Smooth muscle cell (in vitro differentiated cells): Measurements from ENCODE around the gene ARF1. TPM values are rescaled to one million over a fixed set of nuclear protein-coding genes. Genes with fewer than 3 reads are reported as not detected.

Experiments
- DNase-seq: peaks from one replicate; lab custom pipeline; 2025; ENCODE audit not compliant: unreplicated experiment; lab: John Stamatoyannopoulos, UW
- H2AFZ ChIP-seq: fragments of 200-600 bp; sonication (generic); 2 replicates; pipeline ENCODE4 v1.6.0; 2016; ENCODE audit warnings: antibody characterized with exemption, low read depth, mild to moderate bottlenecking
- H3F3A ChIP-seq: fragments of 200-600 bp; sonication (generic); 2 replicates; pipeline ENCODE4 v1.6.0; 2017; ENCODE audit warnings: antibody characterized with exemption, low read depth
- H3K27ac ChIP-seq: fragments of 200-600 bp; sonication (generic); 2 replicates; pipeline ENCODE4 v1.5.1; 2016; ENCODE audit warnings: low read depth, mild to moderate bottlenecking
- H3K27me3 ChIP-seq: fragments of 200-600 bp; sonication (generic); 2 replicates; pipeline ENCODE4 v1.6.1; 2016; ENCODE audit warnings: low read depth, mild to moderate bottlenecking
- H3K36me3 ChIP-seq: fragments of 200-600 bp; sonication (generic); 2 replicates; pipeline ENCODE4 v1.5.1; 2016; ENCODE audit warnings: low read depth
- H3K4me1 ChIP-seq: fragments of 200-600 bp; sonication (generic); 2 replicates; pipeline ENCODE4 v1.5.1; 2016; ENCODE audit warnings: low read depth
- H3K4me2 ChIP-seq: fragments of 200-600 bp; sonication (generic); 2 replicates; pipeline ENCODE4 v1.6.0; 2016; ENCODE audit warnings: mild to moderate bottlenecking
- H3K4me3 ChIP-seq: fragments of 200-600 bp; sonication (generic); 2 replicates; pipeline ENCODE4 v1.5.1; 2016; ENCODE audit warnings: mild to moderate bottlenecking
- H3K79me2 ChIP-seq: fragments of 200-600 bp; sonication (generic); 2 replicates; pipeline ENCODE4 v1.6.0; 2016; ENCODE audit warnings: low read depth, mild to moderate bottlenecking
- H3K9ac ChIP-seq: fragments of 200-600 bp; sonication (generic); 2 replicates; pipeline ENCODE4 v1.6.0; 2016; ENCODE audit warnings: low read depth
- H3K9me3 ChIP-seq: fragments of 200-600 bp; sonication (generic); replicated peaks from 2 replicates; pipeline ENCODE4 v1.5.1; 2016; ENCODE audit warnings: low read depth
- H4K20me1 ChIP-seq: fragments of 200-600 bp; sonication (generic); 2 replicates; pipeline ENCODE4 v1.6.0; 2016; ENCODE audit warnings: low read depth
- CTCF ChIP-seq: fragments of 200-600 bp; sonication (generic); IDR thresholded peaks from 2 replicates; pipeline ENCODE4 v1.5.1; 2017; ENCODE audit warnings: borderline replicate concordance, mild to moderate bottlenecking, antibody characterized with exemption; ENCODE audit not compliant: insufficient read depth, poor library complexity, severe bottlenecking
- WGBS: methylation state at CpG from one replicate; pipeline ENCODE4 v1.1.7; 2016; ENCODE audit warnings: low lambda C conversion rate; 5-methylcytosine and 5-hydroxymethylcytosine counted together
- polyA plus RNA-seq: library from polyadenylated mRNA; unstranded; fragments of >200 nt; fragmentation: Nextera tagmentation; extraction: Ambion mirVana; gene quantifications from 2 replicates; pipeline ENCODE4 v1.2.1, GENCODE V29; 2016
- total RNA-seq: library from RNA; depleted of rRNA; stranded (reverse); fragments of >200 nt; gene quantifications from 2 replicates; pipeline ENCODE4 v1.2.3, GENCODE V29; 2014

The ARF1 gene
- total and polyA plus RNA-seq, 2 experiments from 2014 or later: 237 to 698 TPM

DNA sequence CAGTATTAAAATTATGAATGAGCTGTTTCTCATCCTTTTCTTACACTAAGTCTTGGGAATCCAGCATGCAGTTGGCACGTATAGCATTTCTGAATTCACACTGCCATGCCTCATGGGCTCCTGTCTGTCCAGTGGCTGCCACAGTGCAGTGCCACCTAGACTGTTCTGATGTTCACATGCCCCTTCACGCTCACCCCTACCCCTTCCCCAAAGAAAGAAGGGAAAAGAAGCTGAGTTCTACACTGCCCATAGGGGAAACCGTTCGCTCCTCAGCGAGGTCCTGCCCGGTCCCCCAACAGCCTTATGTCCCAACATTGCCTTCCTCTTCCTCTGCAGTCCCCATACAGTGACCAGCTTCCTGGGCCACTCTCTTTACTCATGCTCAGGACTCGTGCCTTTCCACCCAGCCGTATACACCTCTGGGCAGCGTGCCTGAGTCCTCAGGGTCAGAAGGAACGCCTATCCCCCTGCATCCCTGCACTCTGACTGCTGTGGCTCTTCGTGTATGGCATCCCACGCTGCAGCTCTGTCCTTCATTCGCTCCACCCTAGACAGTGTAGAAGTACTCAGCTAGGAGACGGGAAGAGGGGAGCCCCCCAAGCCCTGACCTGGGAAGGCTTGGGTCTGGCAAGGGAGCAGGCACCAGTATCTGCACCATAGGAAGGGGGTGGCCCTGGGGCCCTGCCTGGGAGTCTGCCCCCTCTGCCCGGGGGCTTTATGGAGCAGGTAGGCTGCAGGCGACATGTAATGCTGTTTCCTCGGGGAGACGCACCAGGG is 24.1 kb upstream of the ARF1 start:
- H3F3A ChIP-seq: no peaks in the 10 kb centered on the region
- TF ChIP-seq CTCF: no peak
- no peak for DNase-seq
- 57% methylated on average over 15 of the region's 18 CpGs for WGBS
- no peak overlapping the region for H3K4me3 ChIP-seq
- no peak overlapping the region for H2AFZ ChIP-seq
- no peaks in the 10 kb centered on the region for H3K36me3 ChIP-seq
- no peak overlapping the region for H3K27ac ChIP-seq
- peaks cover 58% of the 10 kb centered on the region for H3K27me3 ChIP-seq
- H3K4me1 ChIP-seq: peaks cover 7% of the 10 kb centered on the region
- H3K79me2 ChIP-seq: no peaks in the 10 kb centered on the region
- H3K4me2 ChIP-seq: no peak overlapping the region
- no peak overlapping the region for H3K9ac ChIP-seq
- no peaks in the 10 kb centered on the region for H4K20me1 ChIP-seq
- H3K9me3 ChIP-seq: no peaks in the 10 kb centered on the region

DNA sequence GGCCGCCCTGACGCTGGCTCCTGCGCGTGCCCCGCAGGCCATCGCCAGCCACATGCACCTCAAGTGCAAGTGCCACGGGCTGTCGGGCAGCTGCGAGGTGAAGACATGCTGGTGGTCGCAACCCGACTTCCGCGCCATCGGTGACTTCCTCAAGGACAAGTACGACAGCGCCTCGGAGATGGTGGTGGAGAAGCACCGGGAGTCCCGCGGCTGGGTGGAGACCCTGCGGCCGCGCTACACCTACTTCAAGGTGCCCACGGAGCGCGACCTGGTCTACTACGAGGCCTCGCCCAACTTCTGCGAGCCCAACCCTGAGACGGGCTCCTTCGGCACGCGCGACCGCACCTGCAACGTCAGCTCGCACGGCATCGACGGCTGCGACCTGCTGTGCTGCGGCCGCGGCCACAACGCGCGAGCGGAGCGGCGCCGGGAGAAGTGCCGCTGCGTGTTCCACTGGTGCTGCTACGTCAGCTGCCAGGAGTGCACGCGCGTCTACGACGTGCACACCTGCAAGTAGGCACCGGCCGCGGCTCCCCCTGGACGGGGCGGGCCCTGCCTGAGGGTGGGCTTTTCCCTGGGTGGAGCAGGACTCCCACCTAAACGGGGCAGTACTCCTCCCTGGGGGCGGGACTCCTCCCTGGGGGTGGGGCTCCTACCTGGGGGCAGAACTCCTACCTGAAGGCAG is 23.4 kb upstream of the ARF1 start:
- no peak overlapping the region for H2AFZ ChIP-seq
- H4K20me1 ChIP-seq: no peaks in the 10 kb centered on the region
- peak overlapping the region; percentile 47 for H3K4me3 ChIP-seq
- no peak overlapping the region for H3K9ac ChIP-seq
- H3K36me3 ChIP-seq: no peaks in the 10 kb centered on the region
- no peaks in the 10 kb centered on the region for H3K79me2 ChIP-seq
- H3K4me1 ChIP-seq: peaks cover 7% of the 10 kb centered on the region
- no peak for DNase-seq
- peaks cover 58% of the 10 kb centered on the region for H3K27me3 ChIP-seq
- 13% methylated on average over 65 of the region's 66 CpGs for WGBS
- H3K4me2 ChIP-seq: peak overlapping the region; percentile 40
- no peaks in the 10 kb centered on the region for H3K9me3 ChIP-seq
- H3K27ac ChIP-seq: no peak overlapping the region
- no peak for TF ChIP-seq CTCF
- H3F3A ChIP-seq: no peaks in the 10 kb centered on the region

DNA sequence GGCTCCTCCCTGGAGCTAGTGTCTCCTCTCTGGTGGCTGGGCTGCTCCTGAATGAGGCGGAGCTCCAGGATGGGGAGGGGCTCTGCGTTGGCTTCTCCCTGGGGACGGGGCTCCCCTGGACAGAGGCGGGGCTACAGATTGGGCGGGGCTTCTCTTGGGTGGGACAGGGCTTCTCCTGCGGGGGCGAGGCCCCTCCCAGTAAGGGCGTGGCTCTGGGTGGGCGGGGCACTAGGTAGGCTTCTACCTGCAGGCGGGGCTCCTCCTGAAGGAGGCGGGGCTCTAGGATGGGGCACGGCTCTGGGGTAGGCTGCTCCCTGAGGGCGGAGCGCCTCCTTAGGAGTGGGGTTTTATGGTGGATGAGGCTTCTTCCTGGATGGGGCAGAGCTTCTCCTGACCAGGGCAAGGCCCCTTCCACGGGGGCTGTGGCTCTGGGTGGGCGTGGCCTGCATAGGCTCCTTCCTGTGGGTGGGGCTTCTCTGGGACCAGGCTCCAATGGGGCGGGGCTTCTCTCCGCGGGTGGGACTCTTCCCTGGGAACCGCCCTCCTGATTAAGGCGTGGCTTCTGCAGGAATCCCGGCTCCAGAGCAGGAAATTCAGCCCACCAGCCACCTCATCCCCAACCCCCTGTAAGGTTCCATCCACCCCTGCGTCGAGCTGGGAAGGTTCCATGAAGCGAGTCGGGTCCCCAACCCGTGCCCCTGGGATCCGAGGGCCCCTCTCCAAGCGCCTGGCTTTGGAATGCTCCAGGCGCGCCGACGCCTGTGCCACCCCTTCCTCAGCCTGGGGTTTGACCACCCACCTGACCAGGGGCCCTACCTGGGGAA is 22.7 kb upstream of the ARF1 start:
- H3K9me3 ChIP-seq: no peaks in the 10 kb centered on the region
- WGBS: 7% methylated on average over 20 of the region's 33 CpGs
- H3K27me3 ChIP-seq: peaks cover 58% of the 10 kb centered on the region
- peak overlapping the region; percentile 47 for H3K4me3 ChIP-seq
- no peak for DNase-seq
- H3K36me3 ChIP-seq: no peaks in the 10 kb centered on the region
- H3K9ac ChIP-seq: no peak overlapping the region
- no peaks in the 10 kb centered on the region for H3F3A ChIP-seq
- peak overlapping the region; percentile 91 for H2AFZ ChIP-seq
- peaks cover 7% of the 10 kb centered on the region for H3K4me1 ChIP-seq
- peak overlapping the region; percentile 89 for H3K4me2 ChIP-seq
- no peaks in the 10 kb centered on the region for H3K79me2 ChIP-seq
- no peak for TF ChIP-seq CTCF
- H4K20me1 ChIP-seq: no peaks in the 10 kb centered on the region
- no peak overlapping the region for H3K27ac ChIP-seq
